Panc1 (cell line): ENCODE measurements around the gene MDN1.

ENCODE experiments used
- POLR2AphosphoS5 ChIP-seq: IDR thresholded peaks from 2 replicates; pipeline ENCODE4 v1.6.1; 2012; ENCODE audit warnings: mild to moderate bottlenecking, low read depth, low read length, moderate library complexity
- REST ChIP-seq, 2 experiments: IDR thresholded peaks; 2 replicates each; pipeline ENCODE4 v1.6.1; 2011 to 2012; ENCODE audit warnings: low read depth in 2 of 2, control low read depth in 1 of 2, low read length in 1 of 2, mild to moderate bottlenecking in 1 of 2, moderate library complexity in 1 of 2; ENCODE audit not compliant: insufficient read depth in 1 of 2
- SIN3A ChIP-seq: IDR thresholded peaks from 2 replicates; pipeline ENCODE4 v1.6.1; 2012; ENCODE audit warnings: low read depth, mild to moderate bottlenecking, low read length, moderate library complexity, borderline replicate concordance; ENCODE audit not compliant: insufficient read depth
- TCF7L2 ChIP-seq: IDR thresholded peaks from 2 replicates; pipeline ENCODE4 v1.6.1; 2011; ENCODE audit warnings: mild to moderate bottlenecking, low read depth, low read length, inconsistent platforms
- TF ChIP-seq, protein P1 (sequence below): fragments of 450-650 bp; IDR thresholded peaks from 2 replicates; pipeline ENCODE4 v1.5.1; 2017; ENCODE audit warnings: mild to moderate bottlenecking

- TF ChIP-seq SIN3A: no peak
- TF ChIP-seq, protein P1, sequence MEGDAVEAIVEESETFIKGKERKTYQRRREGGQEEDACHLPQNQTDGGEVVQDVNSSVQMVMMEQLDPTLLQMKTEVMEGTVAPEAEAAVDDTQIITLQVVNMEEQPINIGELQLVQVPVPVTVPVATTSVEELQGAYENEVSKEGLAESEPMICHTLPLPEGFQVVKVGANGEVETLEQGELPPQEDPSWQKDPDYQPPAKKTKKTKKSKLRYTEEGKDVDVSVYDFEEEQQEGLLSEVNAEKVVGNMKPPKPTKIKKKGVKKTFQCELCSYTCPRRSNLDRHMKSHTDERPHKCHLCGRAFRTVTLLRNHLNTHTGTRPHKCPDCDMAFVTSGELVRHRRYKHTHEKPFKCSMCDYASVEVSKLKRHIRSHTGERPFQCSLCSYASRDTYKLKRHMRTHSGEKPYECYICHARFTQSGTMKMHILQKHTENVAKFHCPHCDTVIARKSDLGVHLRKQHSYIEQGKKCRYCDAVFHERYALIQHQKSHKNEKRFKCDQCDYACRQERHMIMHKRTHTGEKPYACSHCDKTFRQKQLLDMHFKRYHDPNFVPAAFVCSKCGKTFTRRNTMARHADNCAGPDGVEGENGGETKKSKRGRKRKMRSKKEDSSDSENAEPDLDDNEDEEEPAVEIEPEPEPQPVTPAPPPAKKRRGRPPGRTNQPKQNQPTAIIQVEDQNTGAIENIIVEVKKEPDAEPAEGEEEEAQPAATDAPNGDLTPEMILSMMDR: no peak
- TF ChIP-seq REST (IDR thresholded peaks at IDR 0.05; ENCODE audit: insufficient read depth in 1 of 2, low read depth in 2 of 2, low read length in 1 of 2): no peak
- no peak for TF ChIP-seq TCF7L2
- no peak for TF ChIP-seq POLR2AphosphoS5
Measured at GRCh38 chr6:89623749-89624148, 195.8 kb downstream of the MDN1 start.
